HepG2 (cell line): Measurements from ENCODE around the gene HS2ST1. TPM values are rescaled to one million over a fixed set of nuclear protein-coding genes. Genes with fewer than 3 reads are reported as not detected.

Source experiments
- ATAC-seq: fragments of 200-7000 bp; cut with Tn5 transposase; 3 replicates; pipeline ENCODE4 v1.9.1; 2020; ENCODE audit warnings: mild to moderate bottlenecking, moderate library complexity
- BruUV-seq: library from RNA; stranded (reverse); fragments of 400-500 nt; replicated peaks from 2 replicates; lab custom pipeline; 2021; lab: Mats Ljungman, UMichigan
- CTCF ChIA-PET: fragments of 300-600 bp; formaldehyde crosslinking; extraction: SDS; loops from one replicate; lab custom pipeline; 2021; ENCODE audit warnings: low total read pairs, inconsistent platforms, low intra/inter-chr PET ratio; lab: Yijun Ruan, JAX
- POLR2A ChIA-PET: fragments of 350-600 bp; sonication (Branson Sonifier 250); formaldehyde crosslinking; loops from one replicate; lab custom pipeline; 2020; ENCODE audit warnings: antibody characterized with exemption, inconsistent platforms; lab: Yijun Ruan, JAX
- DNase-seq: peaks from one replicate; pipeline ENCODE4 v3.0.0-alpha.2; 2015; ENCODE audit warnings: low spot score
- FAIRE-seq: peaks from 3 replicates; lab custom pipeline; 2011; peaks lifted over from hg19 to GRCh38; lab: Jason Lieb, UNC
- H2AFZ ChIP-seq: one replicate; pipeline ENCODE4 v1.6.1; 2011; ENCODE audit warnings: low read length, inconsistent platforms
- H3K27ac ChIP-seq: fragments of 300-600 bp; 3 replicates; pipeline ENCODE4 v1.8.0; 2011; ENCODE audit warnings: mixed run types, mild to moderate bottlenecking, mixed read lengths, low read length, inconsistent platforms; ENCODE audit not compliant: insufficient read depth; ENCODE audit errors: extremely low read length
- H3K27me3 ChIP-seq, 2 experiments: fragments of 200-600 bp in 1 of 2; 2 replicates in 1 of 2; 3 replicates in 1 of 2; pipeline versions ENCODE4 v1.6.0 to v1.8.0; 2011; ENCODE audit warnings: low read length in 2 of 2, mild to moderate bottlenecking in 2 of 2, moderate library complexity in 2 of 2, inconsistent platforms in 1 of 2; ENCODE audit not compliant: insufficient read depth in 2 of 2, control insufficient read depth in 1 of 2
- H3K36me3 ChIP-seq, 2 experiments: fragments of 200-600 bp in 1 of 2; replicated peaks in 1 of 2; 2 replicates in 1 of 2; 3 replicates in 1 of 2; pipeline versions ENCODE4 v1.5.1 to v1.8.0; 2011; ENCODE audit warnings: low read length in 2 of 2, inconsistent platforms in 1 of 2; ENCODE audit not compliant: insufficient read depth in 2 of 2, control insufficient read depth in 1 of 2
- H3K4me1 ChIP-seq: 2 replicates; pipeline ENCODE4 v1.5.1; 2012; ENCODE audit warnings: low read length, inconsistent platforms; ENCODE audit not compliant: insufficient read depth
- H3K4me2 ChIP-seq: 2 replicates; pipeline ENCODE4 v1.6.0; 2011; ENCODE audit warnings: low read depth, low read length, inconsistent platforms
- H3K4me3 ChIP-seq, 3 experiments: fragments of 200-600 bp in 1 of 3; sonication (generic), shearing (Covaris generic) in 1 of 3; replicated peaks in 1 of 3; 2 replicates each; pipeline ENCODE4 v1.5.1; 2011 to 2016; ENCODE audit warnings: low read length in 3 of 3, inconsistent platforms in 2 of 3, low read depth in 2 of 3, mild to moderate bottlenecking in 2 of 3, control low read depth in 1 of 3, mixed read lengths in 1 of 3; ENCODE audit not compliant: insufficient read depth in 1 of 3
- H3K79me2 ChIP-seq: one replicate; pipeline ENCODE4 v1.6.1; 2011; ENCODE audit warnings: low read length, inconsistent platforms; ENCODE audit not compliant: insufficient read depth
- H3K9ac ChIP-seq: 2 replicates; pipeline ENCODE4 v1.6.0; 2011; ENCODE audit warnings: mild to moderate bottlenecking, low read depth, low read length, inconsistent platforms; ENCODE audit not compliant: insufficient read depth
- H3K9me3 ChIP-seq: 2 replicates; pipeline ENCODE4 v1.5.1; 2012; ENCODE audit warnings: mild to moderate bottlenecking, low read length
- H4K20me1 ChIP-seq: 2 replicates; pipeline ENCODE4 v1.6.0; 2011; ENCODE audit warnings: inconsistent platforms, mild to moderate bottlenecking, low read length, moderate library complexity; ENCODE audit not compliant: insufficient read depth
- BCL6 ChIP-seq: IDR thresholded peaks from 2 replicates; pipeline ENCODE4 v1.6.1; 2016; ENCODE audit warnings: missing genetic modification reagents, missing compliant biosample characterization
- HNRNPH1 ChIP-seq: fragments of 200-400 bp; formaldehyde crosslinking; optimal IDR thresholded peaks from 2 replicates; pipeline ENCODE3; 2017; ENCODE audit warnings: mild to moderate bottlenecking, low read depth, low read length
- RORA ChIP-seq: sonication (generic); formaldehyde crosslinking; IDR thresholded peaks from 2 replicates; pipeline ENCODE4 v1.5.0; 2020; ENCODE audit warnings: mild to moderate bottlenecking, missing genetic modification reagents, moderate library complexity
- SETDB1 ChIP-seq: sonication (generic); formaldehyde crosslinking; IDR thresholded peaks from 2 replicates; pipeline ENCODE4 v1.5.1; 2020; ENCODE audit warnings: missing genetic modification reagents, mild to moderate bottlenecking, borderline replicate concordance
- TCF7 ChIP-seq: sonication (generic); IDR thresholded peaks from 2 replicates; pipeline ENCODE4 v1.6.1; 2016; ENCODE audit warnings: antibody characterized with exemption, low read depth
- ZNF878 ChIP-seq: sonication (generic); formaldehyde crosslinking; IDR thresholded peaks from 2 replicates; pipeline ENCODE4 v1.8.1; 2023; ENCODE audit warnings: mild to moderate bottlenecking, missing genetic modification reagents, moderate library complexity
- WGBS: methylation state at CpG from one replicate; pipeline ENCODE4 v1.1.6; 2017; ENCODE audit warnings: low lambda C conversion rate; 5-methylcytosine and 5-hydroxymethylcytosine counted together
- in situ Hi-C: cut with HindIII; loops from 2 replicates; pipeline ENCODE4 v1.10.0; 2017; ENCODE audit warnings: low pct_unique_long_range_greater_than_20kb; ENCODE audit not compliant: extremely low pct_ligation_motif_present
- intact Hi-C: fragments of 100-400 bp; cut with micrococcal nuclease; formaldehyde crosslinking; loops from one replicate; pipeline ENCODE4 v1.10.0; 2022; ENCODE audit not compliant: unreplicated experiment
- polyA plus RNA-seq, 8 experiments: library from polyadenylated mRNA; depleted of rRNA in 3 of 8; stranded (reverse) in 7 of 8; unstranded in 1 of 8; fragments of >200 nt; fragmentation: Illumina TruSeq in 4 of 8; extraction: Trizol in 4 of 8; gene quantifications; 2 replicates each; pipeline versions ENCODE4 v1.2.1 to v1.2.3, GENCODE V29; 2011 to 2016; ENCODE audit warnings: low read depth in 4 of 8, missing spikeins in 1 of 8, mixed read lengths in 1 of 8; ENCODE audit not compliant: insufficient read depth in 1 of 8
- total RNA-seq, 5 experiments: library from RNA; depleted of rRNA; stranded (reverse); fragments of >200 nt; fragmentation: Illumina TruSeq; extraction: Trizol; gene quantifications; 2 replicates each; pipeline ENCODE4 v1.2.3, GENCODE V29; 2016; ENCODE audit warnings: low read depth in 1 of 5
- TF ChIP-seq, protein P1 (sequence below): sonication (generic); formaldehyde crosslinking; IDR thresholded peaks from 2 replicates; pipeline ENCODE4 v1.5.0; 2020; ENCODE audit warnings: missing genetic modification reagents, mild to moderate bottlenecking, borderline replicate concordance
- TF ChIP-seq, protein P2 (sequence below): sonication (generic); formaldehyde crosslinking; conservative IDR thresholded peaks from 2 replicates; pipeline ENCODE4 v1.8.0; 2022; ENCODE audit warnings: missing genetic modification reagents

The HS2ST1 gene
- total and polyA plus RNA-seq, 2 of the 13 experiments (the other 11 are each of a cell fraction or from before 2014, with no cell fraction given), result 22.1 to 58.7 TPM

DNA sequence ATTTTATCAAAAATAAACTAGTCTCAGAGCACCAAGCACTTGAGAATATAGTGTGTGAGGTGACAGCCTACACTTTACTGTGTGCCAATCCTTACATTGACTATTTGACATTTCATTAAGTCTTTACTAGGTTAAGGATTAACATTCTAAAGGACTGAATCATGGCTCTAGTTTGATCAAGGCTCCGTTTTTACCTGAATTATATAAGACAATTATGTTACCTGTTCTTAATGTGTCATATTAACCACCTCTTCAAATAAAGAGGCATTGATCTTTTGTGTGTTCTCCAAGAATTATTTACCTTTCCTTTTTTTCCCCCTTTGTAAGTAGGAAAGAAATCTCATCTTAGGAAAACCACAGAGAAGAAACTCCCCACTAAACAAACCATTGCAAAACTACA, 189.7 kb downstream of the HS2ST1 start:
- Histone ChIP-seq H3K4me2 (no peak overlapping the region), H3K9ac (no peak overlapping the region), H3K27ac (no peak overlapping the region), H3K27me3 (no peaks in the 10 kb centered on the region), H3K36me3 (peaks cover 3 to 13% of the 10 kb centered on the region in 2 experiments; a peak in 4 of 5 replicates), H3K9me3 (no peaks in the 10 kb centered on the region), H3K4me3 (no peak overlapping the region), H3K79me2 (no peaks in the 10 kb centered on the region), H2AFZ (no peak overlapping the region), H4K20me1 (no peaks in the 10 kb centered on the region), H3K4me1 (peaks cover 11% of the 10 kb centered on the region)
- FAIRE-seq (no peak), DNase-seq (no peak), ATAC-seq (no peak)
- TF ChIP-seq TCF7 (peak; percentile 33; the same call in 1 of the 2 replicates), ZNF878 (CRISPR knock-in tag) (no peak), BCL6 (CRISPR knock-in tag) (peak; percentile 30; the same call in 1 of the 2 replicates), SETDB1 (CRISPR knock-in tag) (no peak), HNRNPH1 (no peak), RORA (no peak)
- TF ChIP-seq, protein P1, sequence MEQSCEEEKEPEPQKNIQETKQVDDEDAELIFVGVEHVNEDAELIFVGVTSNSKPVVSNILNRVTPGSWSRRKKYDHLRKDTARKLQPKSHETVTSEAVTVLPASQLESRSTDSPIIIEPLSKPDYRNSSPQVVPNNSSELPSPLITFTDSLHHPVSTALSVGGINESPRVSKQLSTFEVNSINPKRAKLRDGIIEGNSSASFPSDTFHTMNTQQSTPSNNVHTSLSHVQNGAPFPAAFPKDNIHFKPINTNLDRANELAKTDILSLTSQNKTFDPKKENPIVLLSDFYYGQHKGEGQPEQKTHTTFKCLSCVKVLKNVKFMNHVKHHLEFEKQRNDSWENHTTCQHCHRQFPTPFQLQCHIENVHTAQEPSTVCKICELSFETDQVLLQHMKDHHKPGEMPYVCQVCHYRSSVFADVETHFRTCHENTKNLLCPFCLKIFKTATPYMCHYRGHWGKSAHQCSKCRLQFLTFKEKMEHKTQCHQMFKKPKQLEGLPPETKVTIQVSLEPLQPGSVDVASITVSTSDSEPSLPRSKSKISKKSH (CRISPR knock-in tag), result no peak
- TF ChIP-seq, protein P2, sequence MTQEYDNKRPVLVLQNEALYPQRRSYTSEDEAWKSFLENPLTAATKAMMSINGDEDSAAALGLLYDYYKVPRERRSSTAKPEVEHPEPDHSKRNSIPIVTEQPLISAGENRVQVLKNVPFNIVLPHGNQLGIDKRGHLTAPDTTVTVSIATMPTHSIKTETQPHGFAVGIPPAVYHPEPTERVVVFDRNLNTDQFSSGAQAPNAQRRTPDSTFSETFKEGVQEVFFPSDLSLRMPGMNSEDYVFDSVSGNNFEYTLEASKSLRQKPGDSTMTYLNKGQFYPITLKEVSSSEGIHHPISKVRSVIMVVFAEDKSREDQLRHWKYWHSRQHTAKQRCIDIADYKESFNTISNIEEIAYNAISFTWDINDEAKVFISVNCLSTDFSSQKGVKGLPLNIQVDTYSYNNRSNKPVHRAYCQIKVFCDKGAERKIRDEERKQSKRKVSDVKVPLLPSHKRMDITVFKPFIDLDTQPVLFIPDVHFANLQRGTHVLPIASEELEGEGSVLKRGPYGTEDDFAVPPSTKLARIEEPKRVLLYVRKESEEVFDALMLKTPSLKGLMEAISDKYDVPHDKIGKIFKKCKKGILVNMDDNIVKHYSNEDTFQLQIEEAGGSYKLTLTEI (CRISPR knock-in tag), result no peak
- in situ Hi-C loops (no loop called here), intact Hi-C loops (no loop called here)
- WGBS, result 49% methylated on average over 1 of the region's 1 CpG
- no TSS peak for BruUV-seq
- ChIA-PET POLR2A (no interaction called here), CTCF (no interaction called here)
